Endothelial cell of umbilical vein (primary cell): ENCODE measurements around the gene TRAPPC4. TPM values are rescaled to one million over a fixed set of nuclear protein-coding genes. Genes with fewer than 3 reads are reported as not detected.

Source experiments
- BruUV-seq: library from RNA; stranded (reverse); fragments of 400-500 nt; replicated peaks from 2 replicates; lab custom pipeline; 2021; lab: Mats Ljungman, UMichigan
- CTCF ChIA-PET: fragments of 300-600, 350-600 bp; sonication (Branson Sonifier 250); formaldehyde crosslinking; loops from one replicate; lab custom pipeline; 2021; ENCODE audit warnings: antibody characterized with exemption, inconsistent platforms; lab: Charles Lee
- POLR2A ChIA-PET: fragments of 300-600, 350-600 bp; sonication (Branson Sonifier 250); formaldehyde crosslinking; loops from one replicate; lab custom pipeline; 2021; ENCODE audit warnings: antibody characterized with exemption, inconsistent platforms; lab: Charles Lee
- DNase-seq: peaks from one replicate; pipeline ENCODE4 v3.0.0-alpha.2; 2011; ENCODE audit warnings: low read depth, low spot score
- FAIRE-seq: peaks from 2 replicates; lab custom pipeline; 2011; peaks lifted over from hg19 to GRCh38; lab: Jason Lieb, UNC
- H2AFZ ChIP-seq: 2 replicates; pipeline ENCODE4 v1.6.0; 2012; ENCODE audit warnings: low read depth, low read length, control low read depth, inconsistent platforms
- H3K27ac ChIP-seq: 2 replicates; pipeline ENCODE4 v1.5.1; 2011; ENCODE audit warnings: low read depth, mild to moderate bottlenecking, control low read depth, low read length, moderate library complexity; ENCODE audit not compliant: insufficient read depth
- H3K27me3 ChIP-seq, 2 experiments: 2 replicates each; pipeline versions ENCODE4 v1.6.0 to v1.6.1; 2011; ENCODE audit warnings: low read length in 2 of 2, mixed read lengths in 1 of 2; ENCODE audit not compliant: control insufficient read depth in 2 of 2, insufficient read depth in 2 of 2
- H3K36me3 ChIP-seq, 2 experiments: 2 replicates in 1 of 2; 3 replicates in 1 of 2; pipeline ENCODE4 v1.5.1; 2011; ENCODE audit warnings: low read length in 2 of 2, mild to moderate bottlenecking in 1 of 2, moderate library complexity in 1 of 2; ENCODE audit not compliant: control insufficient read depth in 2 of 2, insufficient read depth in 2 of 2; ENCODE audit errors: extremely low read depth in 1 of 2
- H3K4me1 ChIP-seq: 3 replicates; pipeline ENCODE4 v1.5.1; 2011; ENCODE audit warnings: mild to moderate bottlenecking, low read length; ENCODE audit not compliant: control insufficient read depth, insufficient read depth; ENCODE audit errors: extremely low read depth
- H3K4me2 ChIP-seq: 2 replicates; pipeline ENCODE4 v1.6.1; 2011; ENCODE audit warnings: low read length, control low read depth, mixed read lengths; ENCODE audit not compliant: insufficient read depth
- H3K4me3 ChIP-seq, 3 experiments: fragments of 200-600 bp in 1 of 3; sonication (generic), shearing (Covaris generic) in 1 of 3; replicated peaks in 1 of 3; 2 replicates each; pipeline ENCODE4 v1.5.1; 2011 to 2016; ENCODE audit warnings: control low read depth in 3 of 3, low read length in 3 of 3, mild to moderate bottlenecking in 2 of 3, inconsistent platforms in 1 of 3, low read depth in 1 of 3, moderate library complexity in 1 of 3; ENCODE audit not compliant: insufficient read depth in 1 of 3
- H3K79me2 ChIP-seq: 2 replicates; pipeline ENCODE4 v1.6.0; 2012; ENCODE audit warnings: low read length, inconsistent platforms; ENCODE audit not compliant: control insufficient read depth, insufficient read depth
- H3K9ac ChIP-seq: replicated peaks from 2 replicates; pipeline ENCODE3; 2011; ENCODE audit warnings: low read length, control low read depth; ENCODE audit not compliant: insufficient read depth; ENCODE audit errors: extremely low read depth
- H3K9me1 ChIP-seq: replicated peaks from 3 replicates; pipeline ENCODE4 v1.6.0; 2011; ENCODE audit warnings: mild to moderate bottlenecking, low read length; ENCODE audit not compliant: control insufficient read depth, insufficient read depth; ENCODE audit errors: extremely low read depth
- H3K9me3 ChIP-seq: replicated peaks from 2 replicates; pipeline ENCODE4 v1.5.1; 2012; ENCODE audit warnings: low read length, inconsistent platforms; ENCODE audit not compliant: control insufficient read depth, insufficient read depth
- H4K20me1 ChIP-seq: replicated peaks from 2 replicates; pipeline ENCODE3; 2011; ENCODE audit warnings: mild to moderate bottlenecking, low read length; ENCODE audit not compliant: control insufficient read depth, insufficient read depth; ENCODE audit errors: extremely low read depth
- CTCF ChIP-seq, 2 donors: IDR thresholded peaks; 1 replicate in 1 of 2; 2 replicates in 1 of 2; pipeline ENCODE4 v1.5.1; 2011; ENCODE audit warnings: low read length in 2 of 2, mild to moderate bottlenecking in 2 of 2, moderate library complexity in 2 of 2, control low read depth in 1 of 2, inconsistent platforms in 1 of 2, low read depth in 1 of 2; ENCODE audit not compliant: insufficient read depth in 1 of 2; ENCODE audit errors: extremely low read depth in 1 of 2
- EZH2 ChIP-seq: IDR thresholded peaks from 2 replicates; pipeline ENCODE4 v1.6.1; 2012; ENCODE audit warnings: borderline replicate concordance, low read depth, mild to moderate bottlenecking, moderate library complexity, low read length, inconsistent platforms; ENCODE audit not compliant: severe bottlenecking
- FOS ChIP-seq: IDR thresholded peaks from 2 replicates; pipeline ENCODE4 v1.6.1; 2011; ENCODE audit warnings: mild to moderate bottlenecking, low read length, moderate library complexity, borderline replicate concordance; ENCODE audit not compliant: insufficient read depth
- GATA2 ChIP-seq: IDR thresholded peaks from 2 replicates; pipeline ENCODE4 v1.7.0; 2011; ENCODE audit warnings: low read depth, mild to moderate bottlenecking, moderate library complexity, mixed read lengths, low read length; ENCODE audit not compliant: insufficient read length, insufficient read depth
- JUN ChIP-seq: IDR thresholded peaks from 2 replicates; pipeline ENCODE4 v1.6.1; 2011; ENCODE audit warnings: borderline replicate concordance, low read depth; ENCODE audit not compliant: insufficient read length, insufficient read depth
- MYC ChIP-seq: IDR thresholded peaks from one replicate; pipeline ENCODE4 v1.6.1; 2011; ENCODE audit warnings: mild to moderate bottlenecking, low read depth, low read length
- POLR2A ChIP-seq: IDR thresholded peaks from 2 replicates; pipeline ENCODE4 v1.6.1; 2012; ENCODE audit warnings: low read depth, mild to moderate bottlenecking, control low read depth, low read length
- POLR2AphosphoS5 ChIP-seq: IDR thresholded peaks from 2 replicates; pipeline ENCODE4 v1.6.1; 2012; ENCODE audit warnings: low read depth, mild to moderate bottlenecking, control low read depth, low read length, moderate library complexity; ENCODE audit not compliant: insufficient read depth
- dilution Hi-C: fragments of 300-500 bp; cut with MboI; formaldehyde crosslinking; loops from one replicate; pipeline ENCODE4 v1.15.0; 2019; ENCODE audit warnings: low sequenced_read_pairs; ENCODE audit not compliant: extremely low pct_ligation_motif_present
- intact Hi-C: fragments of 100-400 bp; cut with micrococcal nuclease; formaldehyde crosslinking; loops from one replicate; pipeline ENCODE4 v1.10.0; 2022
- polyA plus RNA-seq, 4 experiments: library from polyadenylated mRNA; depleted of rRNA in 3 of 4; stranded (reverse) in 3 of 4; unstranded in 1 of 4; fragments of >200 nt; gene quantifications; 2 replicates each; pipeline versions ENCODE4 v1.2.1 to v1.2.3, GENCODE V29; 2011 to 2012; ENCODE audit warnings: missing spikeins in 1 of 4
- total RNA-seq: library from RNA; stranded (reverse); gene quantifications from 2 replicates; pipeline ENCODE4 v1.2.3, GENCODE V29; 2021
- TF ChIP-seq, protein P1 (sequence below): IDR thresholded peaks from 2 replicates; pipeline ENCODE4 v1.6.1; 2011; ENCODE audit not compliant: insufficient read depth, insufficient read length

Gene TRAPPC4
- total and polyA plus RNA-seq, 2 donors (not counting 3 experiments of a cell fraction or from before 2014, with no cell fraction given), result 64.2 to 224 TPM

DNA sequence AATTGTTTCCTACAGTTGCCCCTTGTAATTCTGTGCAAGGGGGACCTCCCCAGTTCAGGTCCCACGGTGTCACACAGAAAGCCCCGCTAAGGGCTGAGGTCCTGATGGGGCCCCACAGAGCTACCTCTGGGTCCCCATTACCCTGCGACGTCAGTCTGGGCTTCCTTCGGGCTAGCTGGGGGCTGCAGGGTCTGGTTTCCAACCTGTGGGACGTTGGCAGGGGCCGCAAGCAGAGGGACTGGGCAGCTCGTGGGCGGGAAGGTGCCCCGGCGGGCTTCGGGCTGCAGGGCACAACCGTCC is 11.4 kb downstream of the TRAPPC4 start:
- Histone ChIP-seq H3K4me2 (peak overlapping the region; percentile 65), H3K27me3 (no peaks in the 10 kb centered on the region), H3K79me2 (no peaks in the 10 kb centered on the region), H3K36me3 (peaks cover 0 to 7% of the 10 kb centered on the region in 2 experiments), H3K4me3 (peak overlapping the region; percentile 55 to 86 (median 60)), H4K20me1 (no peaks in the 10 kb centered on the region), H3K4me1 (peaks cover 5% of the 10 kb centered on the region), H2AFZ (peak overlapping the region; percentile 84), H3K9me1 (no peaks in the 10 kb centered on the region), H3K27ac (no peak overlapping the region), H3K9me3 (no peaks in the 10 kb centered on the region), H3K9ac (peak overlapping the region; percentile 31)
- BruUV-seq, result no TSS peak
- CTCF ChIA-PET, result interaction anchor here (2.2 kb wide), 1 partner anchor 11 kb away, joined by 11 read pairs; the partner anchor contains the start of genes RPS25 and TRAPPC4
- POLR2A ChIA-PET, result interaction anchor here (0.6 kb wide), 1 partner anchor 212 kb away, joined by 3 read pairs; no protein-coding TSS in a partner anchor
- dilution Hi-C loops (no loop called here), intact Hi-C loops (loop anchor here (1.0 kb wide), 2 partner anchors 12 to 27 kb away; partner anchors contain the start of genes HYOU1, RPS25 and TRAPPC4)
- DNase-seq, result no peak
- no peak for TF ChIP-seq CTCF (IDR thresholded peaks at IDR 0.05; ENCODE audit: extremely low read depth in 1 of 2, insufficient read depth in 1 of 2, low read depth in 1 of 2, low read length in 2 of 2)
- TF ChIP-seq JUN, result no peak
- no peak for TF ChIP-seq FOS
- TF ChIP-seq POLR2A, result no peak
- TF ChIP-seq, protein P1, sequence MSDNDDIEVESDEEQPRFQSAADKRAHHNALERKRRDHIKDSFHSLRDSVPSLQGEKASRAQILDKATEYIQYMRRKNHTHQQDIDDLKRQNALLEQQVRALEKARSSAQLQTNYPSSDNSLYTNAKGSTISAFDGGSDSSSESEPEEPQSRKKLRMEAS, result no peak
- TF ChIP-seq EZH2, result no peak
- no peak for TF ChIP-seq GATA2
- TF ChIP-seq POLR2AphosphoS5, result no peak
- no peak for TF ChIP-seq MYC
- FAIRE-seq, result no peak
